ENCODE data around the gene EFCAB6.

DNA sequence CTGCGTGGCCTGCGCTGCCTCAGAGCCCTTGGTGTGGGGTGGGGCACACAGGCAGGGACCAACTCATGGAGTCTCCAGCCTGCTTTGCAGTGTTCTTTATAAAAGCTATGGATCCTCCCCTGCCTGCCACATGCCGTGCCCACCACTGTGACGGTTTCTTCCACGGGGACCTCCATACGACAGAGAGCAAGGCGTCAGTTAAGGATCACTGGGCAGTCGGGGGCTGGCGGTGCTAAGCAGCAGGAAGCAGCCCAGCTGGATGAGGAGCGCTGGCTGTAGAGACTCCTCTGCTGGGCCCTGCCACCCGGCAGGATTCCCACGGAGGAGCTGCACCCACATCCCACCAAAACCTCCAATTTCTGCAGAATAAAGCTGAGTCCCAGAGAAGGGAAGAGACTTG lies 23.1 kb upstream of the EFCAB6 start:
- TF ChIP-seq, protein P1, sequence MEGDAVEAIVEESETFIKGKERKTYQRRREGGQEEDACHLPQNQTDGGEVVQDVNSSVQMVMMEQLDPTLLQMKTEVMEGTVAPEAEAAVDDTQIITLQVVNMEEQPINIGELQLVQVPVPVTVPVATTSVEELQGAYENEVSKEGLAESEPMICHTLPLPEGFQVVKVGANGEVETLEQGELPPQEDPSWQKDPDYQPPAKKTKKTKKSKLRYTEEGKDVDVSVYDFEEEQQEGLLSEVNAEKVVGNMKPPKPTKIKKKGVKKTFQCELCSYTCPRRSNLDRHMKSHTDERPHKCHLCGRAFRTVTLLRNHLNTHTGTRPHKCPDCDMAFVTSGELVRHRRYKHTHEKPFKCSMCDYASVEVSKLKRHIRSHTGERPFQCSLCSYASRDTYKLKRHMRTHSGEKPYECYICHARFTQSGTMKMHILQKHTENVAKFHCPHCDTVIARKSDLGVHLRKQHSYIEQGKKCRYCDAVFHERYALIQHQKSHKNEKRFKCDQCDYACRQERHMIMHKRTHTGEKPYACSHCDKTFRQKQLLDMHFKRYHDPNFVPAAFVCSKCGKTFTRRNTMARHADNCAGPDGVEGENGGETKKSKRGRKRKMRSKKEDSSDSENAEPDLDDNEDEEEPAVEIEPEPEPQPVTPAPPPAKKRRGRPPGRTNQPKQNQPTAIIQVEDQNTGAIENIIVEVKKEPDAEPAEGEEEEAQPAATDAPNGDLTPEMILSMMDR (conservative IDR thresholded peaks at IDR 0.05; ENCODE audit: low read length) = no peak
- no peak for TF ChIP-seq EZH2phosphoT487 (IDR thresholded peaks at IDR 0.05; ENCODE audit: borderline replicate concordance, low read depth, low read length)
